ENCODE data around the gene MAPK14.

MAPK14 gene

DNA sequence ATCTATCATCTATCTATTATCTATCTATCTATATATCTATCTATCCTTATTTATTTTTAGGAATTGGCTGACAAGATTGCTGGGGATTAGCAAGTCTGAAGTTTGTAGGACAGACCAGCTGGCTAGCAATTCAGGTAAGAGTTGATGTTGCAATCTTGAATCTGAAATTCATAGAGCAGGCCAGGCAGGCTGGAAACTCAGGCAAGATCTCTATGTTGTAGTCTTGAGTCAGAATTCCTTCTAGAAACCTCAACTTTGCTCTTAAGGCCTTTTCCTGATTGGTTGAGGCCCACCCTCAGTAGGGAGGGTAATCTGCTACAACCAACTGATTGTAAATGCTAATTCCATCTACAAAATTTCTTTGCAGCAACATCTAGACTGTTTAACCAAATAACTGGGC, 121.9 kb downstream of the MAPK14 start:
- Histone ChIP-seq H4K20me1 (ENCODE audit: insufficient read depth, low read length) (no peaks in the 10 kb centered on the region), H3K27ac (ENCODE audit: low read depth, low read length, poor library complexity, severe bottlenecking) (no peak overlapping the region), H3K4me1 (ENCODE audit: insufficient read depth, low read length, severe bottlenecking) (no peaks in the 10 kb centered on the region), H2AFZ (ENCODE audit: low read length) (no peak overlapping the region), H3K4me3 (ENCODE audit: low read depth, low read length, poor library complexity, severe bottlenecking) (no peak overlapping the region), H3K9ac (ENCODE audit: low read length) (no peak overlapping the region), H3F3A (ENCODE audit: insufficient read depth, low read length) (no peaks in the 10 kb centered on the region), H3K4me2 (ENCODE audit: low read length) (no peak overlapping the region), H3K9me3 (ENCODE audit: low read length) (0 out of 2 replicates have a peak, but pooled peaks cover 4% of the 10 kb centered on the region), H3K36me3 (ENCODE audit: insufficient read depth, low read length) (no peaks in the 10 kb centered on the region; the same call in 1 of the 2 replicates), H3K27me3 (ENCODE audit: insufficient read depth, low read length) (0 out of 2 replicates have a peak, but pooled peaks cover 3% of the 10 kb centered on the region), H3K79me2 (ENCODE audit: insufficient read depth, low read length) (no peaks in the 10 kb centered on the region), H3K9me2 (ENCODE audit: low read depth, low read length) (no peaks in the 10 kb centered on the region)
- TF ChIP-seq, protein P1, sequence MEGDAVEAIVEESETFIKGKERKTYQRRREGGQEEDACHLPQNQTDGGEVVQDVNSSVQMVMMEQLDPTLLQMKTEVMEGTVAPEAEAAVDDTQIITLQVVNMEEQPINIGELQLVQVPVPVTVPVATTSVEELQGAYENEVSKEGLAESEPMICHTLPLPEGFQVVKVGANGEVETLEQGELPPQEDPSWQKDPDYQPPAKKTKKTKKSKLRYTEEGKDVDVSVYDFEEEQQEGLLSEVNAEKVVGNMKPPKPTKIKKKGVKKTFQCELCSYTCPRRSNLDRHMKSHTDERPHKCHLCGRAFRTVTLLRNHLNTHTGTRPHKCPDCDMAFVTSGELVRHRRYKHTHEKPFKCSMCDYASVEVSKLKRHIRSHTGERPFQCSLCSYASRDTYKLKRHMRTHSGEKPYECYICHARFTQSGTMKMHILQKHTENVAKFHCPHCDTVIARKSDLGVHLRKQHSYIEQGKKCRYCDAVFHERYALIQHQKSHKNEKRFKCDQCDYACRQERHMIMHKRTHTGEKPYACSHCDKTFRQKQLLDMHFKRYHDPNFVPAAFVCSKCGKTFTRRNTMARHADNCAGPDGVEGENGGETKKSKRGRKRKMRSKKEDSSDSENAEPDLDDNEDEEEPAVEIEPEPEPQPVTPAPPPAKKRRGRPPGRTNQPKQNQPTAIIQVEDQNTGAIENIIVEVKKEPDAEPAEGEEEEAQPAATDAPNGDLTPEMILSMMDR (IDR thresholded peaks at IDR 0.05; ENCODE audit: low read length): no peak
- TF ChIP-seq EZH2 (IDR thresholded peaks at IDR 0.05; ENCODE audit: borderline replicate concordance, low read length): no peak

DNA sequence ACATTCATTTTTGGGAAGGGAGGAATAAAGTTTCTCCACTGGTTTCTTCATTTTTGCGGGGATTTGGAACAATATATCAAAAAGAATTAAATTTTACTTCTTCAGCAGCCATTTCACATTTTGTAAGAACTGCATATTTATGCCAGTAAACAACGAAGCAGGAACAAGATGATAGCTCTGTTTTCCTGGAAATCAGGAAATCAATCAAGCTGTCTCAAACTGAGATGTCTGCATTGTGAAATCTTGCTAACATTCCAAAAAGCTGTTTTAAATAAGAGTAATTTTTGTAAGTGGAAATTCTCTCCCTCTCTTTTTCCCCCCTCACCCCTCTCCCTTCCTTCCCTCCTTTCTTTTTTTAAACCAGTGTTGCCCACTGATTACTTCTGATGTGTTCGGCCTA, 122.7 kb downstream of the MAPK14 start:
- no peak overlapping the region for H3K4me2 ChIP-seq (ENCODE audit: low read length)
- H2AFZ ChIP-seq (ENCODE audit: low read length): no peak overlapping the region

DNA sequence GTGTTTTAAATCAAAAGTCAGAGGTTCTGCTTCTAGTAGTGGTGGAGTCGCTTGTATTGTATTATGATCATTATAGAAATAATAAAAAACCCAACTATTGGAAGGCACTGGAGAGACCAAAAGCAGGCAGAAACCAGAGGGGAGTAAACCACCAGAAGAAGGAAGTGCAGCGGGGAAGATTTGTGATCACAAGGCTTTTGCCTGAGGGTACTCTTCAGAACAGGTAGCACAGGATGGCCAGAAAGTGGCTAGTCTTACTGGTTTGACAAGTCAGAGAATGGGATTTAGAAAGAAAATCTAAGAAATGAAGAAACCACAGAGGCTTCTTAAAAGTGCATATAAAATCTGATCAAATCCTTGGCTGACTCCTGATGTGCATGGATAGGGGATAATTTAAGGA, 126.7 kb downstream of the MAPK14 start:
- Histone ChIP-seq H3K9ac (ENCODE audit: low read length) (no peak overlapping the region), H3F3A (ENCODE audit: insufficient read depth, low read length) (no peaks in the 10 kb centered on the region), H3K27ac (ENCODE audit: low read depth, low read length, poor library complexity, severe bottlenecking) (no peak overlapping the region), H4K20me1 (ENCODE audit: insufficient read depth, low read length) (no peaks in the 10 kb centered on the region), H3K9me2 (ENCODE audit: low read depth, low read length) (no peaks in the 10 kb centered on the region), H3K79me2 (ENCODE audit: insufficient read depth, low read length) (no peaks in the 10 kb centered on the region), H3K9me3 (ENCODE audit: low read length) (peaks cover 13% of the 10 kb centered on the region; the same call in 1 of the 2 replicates), H3K36me3 (ENCODE audit: insufficient read depth, low read length) (no peaks in the 10 kb centered on the region; the same call in 1 of the 2 replicates), H2AFZ (ENCODE audit: low read length) (no peak overlapping the region), H3K27me3 (ENCODE audit: insufficient read depth, low read length) (0 out of 2 replicates have a peak, but pooled peaks cover 3% of the 10 kb centered on the region), H3K4me1 (ENCODE audit: insufficient read depth, low read length, severe bottlenecking) (no peaks in the 10 kb centered on the region), H3K4me2 (ENCODE audit: low read length) (no peak overlapping the region), H3K4me3 (ENCODE audit: low read depth, low read length, poor library complexity, severe bottlenecking) (no peak overlapping the region)
- TF ChIP-seq, protein P1 (IDR thresholded peaks at IDR 0.05; ENCODE audit: low read length): no peak
- no peak for TF ChIP-seq EZH2 (IDR thresholded peaks at IDR 0.05; ENCODE audit: borderline replicate concordance, low read length)

More for the DNA sequence above, 122.7 kb downstream of the MAPK14 start:
- no peak overlapping the region for H3K27ac ChIP-seq (ENCODE audit: low read depth, low read length, poor library complexity, severe bottlenecking)
- H3K9me2 ChIP-seq (ENCODE audit: low read depth, low read length): no peaks in the 10 kb centered on the region
- H3K27me3 ChIP-seq (ENCODE audit: insufficient read depth, low read length): 0 out of 2 replicates have a peak, but pooled peaks cover 3% of the 10 kb centered on the region
- H3K4me3 ChIP-seq (ENCODE audit: low read depth, low read length, poor library complexity, severe bottlenecking): no peak overlapping the region
- no peak overlapping the region for H3K9ac ChIP-seq (ENCODE audit: low read length)
- H3F3A ChIP-seq (ENCODE audit: insufficient read depth, low read length): no peaks in the 10 kb centered on the region
- H3K36me3 ChIP-seq (ENCODE audit: insufficient read depth, low read length): no peaks in the 10 kb centered on the region; the same call in 1 of the 2 replicates
- H4K20me1 ChIP-seq (ENCODE audit: insufficient read depth, low read length): no peaks in the 10 kb centered on the region
- peaks cover 6% of the 10 kb centered on the region; the same call in 1 of the 2 replicates for H3K9me3 ChIP-seq (ENCODE audit: low read length)
- no peaks in the 10 kb centered on the region for H3K4me1 ChIP-seq (ENCODE audit: insufficient read depth, low read length, severe bottlenecking)
- H3K79me2 ChIP-seq (ENCODE audit: insufficient read depth, low read length): no peaks in the 10 kb centered on the region
- TF ChIP-seq, protein P1 (IDR thresholded peaks at IDR 0.05; ENCODE audit: low read length): no peak
- no peak for TF ChIP-seq EZH2 (IDR thresholded peaks at IDR 0.05; ENCODE audit: borderline replicate concordance, low read length)
